GM21367 (cell line): ENCODE measurements around the gene SLC2A13.
"Not testable (repeated sequence)": the region's sequence is repeated elsewhere in the genome, so short reads cannot be mapped to it uniquely, and the experiment has no call there.

ENCODE experiments used
- ATAC-seq: cut with Tn5 transposase; IDR thresholded peaks from one replicate; pipeline ENCODE4 v1.9.1; 2021; ENCODE audit not compliant: unreplicated experiment

Gene SLC2A13

GRCh38 chr12:40106202-40106533 is 287 bp upstream of the SLC2A13 start:
- no peak for ATAC-seq

GRCh38 chr12:40105265-40105514 is 691 bp downstream of the SLC2A13 start:
- ATAC-seq, result peak; percentile 33

GRCh38 chr12:40104461-40105264 is 1.2 kb downstream of the SLC2A13 start:
- ATAC-seq, result no peak

- no peak for ATAC-seq
These were observed 2.8 kb downstream of the SLC2A13 start for GRCh38 chr12:40103043-40103442.

GRCh38 chr12:40101747-40102146 is 4.1 kb downstream of the SLC2A13 start:
- ATAC-seq, result no peak

GRCh38 chr12:40099423-40099853 is 6.4 kb downstream of the SLC2A13 start:
- no peak for ATAC-seq

GRCh38 chr12:40098406-40099145 is 7.3 kb downstream of the SLC2A13 start:
- no peak for ATAC-seq

GRCh38 chr12:40093512-40093911 is 12.4 kb downstream of the SLC2A13 start:
- ATAC-seq, result no peak

GRCh38 chr12:40086471-40086870 is 19.4 kb downstream of the SLC2A13 start:
- no peak for ATAC-seq

GRCh38 chr12:40078266-40078665 is 27.6 kb downstream of the SLC2A13 start:
- no peak for ATAC-seq

GRCh38 chr12:40075458-40075857 is 30.4 kb downstream of the SLC2A13 start:
- ATAC-seq, result no peak

GRCh38 chr12:40068416-40068815 is 37.5 kb downstream of the SLC2A13 start:
- no peak for ATAC-seq

GRCh38 chr12:40065636-40066035 is 40.2 kb downstream of the SLC2A13 start:
- ATAC-seq, result no peak

GRCh38 chr12:40063414-40063813 is 42.5 kb downstream of the SLC2A13 start:
- ATAC-seq, result no peak

GRCh38 chr12:40058721-40059190 is 47.1 kb downstream of the SLC2A13 start:
- no peak for ATAC-seq

GRCh38 chr12:40056373-40056772 is 49.5 kb downstream of the SLC2A13 start:
- ATAC-seq, result no peak

- ATAC-seq, result no peak
These were observed 50.1 kb downstream of the SLC2A13 start for GRCh38 chr12:40055776-40056175.

GRCh38 chr12:40055228-40055579 is 50.7 kb downstream of the SLC2A13 start:
- ATAC-seq, result no peak

GRCh38 chr12:40054555-40055227 is 51.2 kb downstream of the SLC2A13 start:
- no peak for ATAC-seq

- ATAC-seq, result no peak
These were observed 56.6 kb downstream of the SLC2A13 start for GRCh38 chr12:40049268-40049667.

- not testable (repeated sequence) for ATAC-seq
These were observed 58.9 kb downstream of the SLC2A13 start for GRCh38 chr12:40047002-40047401.

- ATAC-seq, result no peak
These were observed 60.2 kb downstream of the SLC2A13 start for GRCh38 chr12:40045656-40046055.
